ENCODE measurements around the gene PDE1C.

PDE1C gene

DNA sequence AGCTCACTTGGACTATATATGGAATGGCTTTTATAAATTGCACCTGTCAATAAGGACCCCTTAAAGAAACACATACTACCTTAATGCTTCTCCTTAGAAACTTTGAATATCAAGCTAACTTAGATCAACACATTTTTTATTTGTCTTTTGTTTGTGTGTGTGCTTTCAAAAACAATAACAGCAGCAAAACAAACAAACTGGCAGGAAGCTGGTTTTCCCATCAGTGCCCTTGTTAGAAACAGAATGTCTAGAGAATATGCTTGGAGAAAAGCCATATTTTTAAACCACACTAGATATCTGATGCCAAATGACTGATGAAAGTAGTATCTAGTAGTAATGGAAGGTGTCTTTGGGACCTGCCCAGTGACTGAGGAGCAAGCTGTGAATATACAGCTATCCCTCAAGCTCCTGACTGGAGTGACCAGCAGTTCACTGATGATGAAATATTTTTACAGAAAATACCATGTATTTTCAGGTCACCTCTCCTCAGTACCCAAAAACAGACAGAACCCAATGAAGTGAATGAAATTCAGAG is 1.0 kb downstream of the PDE1C start:
- no peak for TF ChIP-seq POLR2A (IDR thresholded peaks at IDR 0.05; ENCODE audit: extremely low read depth, insufficient read length)
- TF ChIP-seq CTCF (IDR thresholded peaks at IDR 0.05; ENCODE audit: low read depth, low read length), result no peak
- TF ChIP-seq, protein P1, sequence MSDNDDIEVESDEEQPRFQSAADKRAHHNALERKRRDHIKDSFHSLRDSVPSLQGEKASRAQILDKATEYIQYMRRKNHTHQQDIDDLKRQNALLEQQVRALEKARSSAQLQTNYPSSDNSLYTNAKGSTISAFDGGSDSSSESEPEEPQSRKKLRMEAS (IDR thresholded peaks at IDR 0.05; ENCODE audit: low read depth, low read length), result no peak
- no peak for TF ChIP-seq MYC (IDR thresholded peaks at IDR 0.05; ENCODE audit: low read depth, low read length)
- H3K4me3 ChIP-seq (ENCODE audit: low read depth, low read length), result no peak overlapping the region
- no peak for DNase-seq (ENCODE audit: low read depth)

- no peak for TF ChIP-seq POLR2A (IDR thresholded peaks at IDR 0.05; ENCODE audit: extremely low read depth, insufficient read length)
- TF ChIP-seq, protein P1 (IDR thresholded peaks at IDR 0.05; ENCODE audit: low read depth, low read length), result no peak
- TF ChIP-seq MYC (IDR thresholded peaks at IDR 0.05; ENCODE audit: low read depth, low read length), result no peak
- no peak for TF ChIP-seq CTCF (IDR thresholded peaks at IDR 0.05; ENCODE audit: low read depth, low read length)
- H3K4me3 ChIP-seq (ENCODE audit: low read depth, low read length), result no peak overlapping the region
- DNase-seq (ENCODE audit: low read depth), result no peak
These were observed 1.7 kb downstream of the PDE1C start for GRCh38 chr7:32068411-32069101.

GRCh38 chr7:32066441-32066840 is 3.8 kb downstream of the PDE1C start:
- no peak for DNase-seq (ENCODE audit: low read depth)
- TF ChIP-seq CTCF (IDR thresholded peaks at IDR 0.05; ENCODE audit: low read depth, low read length), result no peak
- TF ChIP-seq, protein P1 (IDR thresholded peaks at IDR 0.05; ENCODE audit: low read depth, low read length), result no peak
- no peak for TF ChIP-seq POLR2A (IDR thresholded peaks at IDR 0.05; ENCODE audit: extremely low read depth, insufficient read length)
- no peak for TF ChIP-seq MYC (IDR thresholded peaks at IDR 0.05; ENCODE audit: low read depth, low read length)
- H3K4me3 ChIP-seq (ENCODE audit: low read depth, low read length), result no peak overlapping the region

DNA sequence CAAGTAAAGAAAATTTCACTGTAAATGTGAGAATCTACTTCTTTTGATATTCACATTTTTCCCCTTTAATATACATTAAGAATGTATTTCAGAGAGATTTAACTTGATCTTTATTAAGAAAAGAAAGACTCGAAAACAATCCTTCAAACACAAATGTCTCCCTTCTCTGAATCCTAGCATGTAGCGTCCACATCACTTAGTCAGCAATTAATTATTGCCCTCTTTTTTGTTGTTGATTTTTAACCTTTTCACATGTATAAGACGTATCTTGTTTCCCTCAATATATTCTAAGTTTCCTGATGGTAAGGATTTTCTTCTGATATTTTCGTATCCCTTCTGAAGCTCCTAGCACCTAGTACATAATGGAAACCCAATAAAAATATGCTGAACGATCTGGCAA is 6.6 kb downstream of the PDE1C start:
- DNase-seq (ENCODE audit: low read depth), result no peak
- TF ChIP-seq POLR2A (IDR thresholded peaks at IDR 0.05; ENCODE audit: extremely low read depth, insufficient read length) (no peak), MYC (IDR thresholded peaks at IDR 0.05; ENCODE audit: low read depth, low read length) (no peak), CTCF (IDR thresholded peaks at IDR 0.05; ENCODE audit: low read depth, low read length) (no peak)
- TF ChIP-seq, protein P1 (IDR thresholded peaks at IDR 0.05; ENCODE audit: low read depth, low read length), result no peak
- no peak overlapping the region for H3K4me3 ChIP-seq (ENCODE audit: low read depth, low read length)

DNA sequence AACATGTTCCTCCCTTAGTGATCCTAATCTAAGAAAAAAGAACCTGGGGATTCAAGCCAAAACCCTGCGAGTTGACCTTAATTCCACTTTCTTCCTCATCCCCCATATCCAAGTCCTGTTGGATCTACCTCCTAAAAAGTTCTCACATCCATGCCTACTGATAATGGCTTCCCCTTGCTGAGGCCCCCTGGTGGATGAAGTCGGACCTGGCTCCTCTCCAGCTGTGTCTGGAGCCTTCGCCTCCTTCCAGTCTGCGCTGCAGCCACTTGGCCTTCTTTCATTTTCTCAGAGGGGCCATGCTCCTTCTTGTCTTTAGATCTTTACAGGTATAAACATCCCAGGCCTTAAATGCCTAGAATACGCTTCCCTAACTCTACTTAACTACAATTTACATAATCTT is 8.1 kb downstream of the PDE1C start:
- no peak overlapping the region for H3K4me3 ChIP-seq (ENCODE audit: low read depth, low read length)
- TF ChIP-seq MYC (IDR thresholded peaks at IDR 0.05; ENCODE audit: low read depth, low read length) (no peak), CTCF (IDR thresholded peaks at IDR 0.05; ENCODE audit: low read depth, low read length) (peak; percentile 90)
- TF ChIP-seq, protein P1 (IDR thresholded peaks at IDR 0.05; ENCODE audit: low read depth, low read length), result no peak
- peak; percentile 52 for DNase-seq (ENCODE audit: low read depth)

Data from NB4 (cell line).